HL-60/S4 treated with phorbol 12-myristate 13-acetate at 8.2 ng/mL for 4 days and 3 days (cell line): Measurements from ENCODE around the gene SSB.
"Not testable (repeated sequence)": the region's sequence is repeated elsewhere in the genome, so short reads cannot be mapped to it uniquely, and the experiment has no call there.

ENCODE experiments used
- in situ Hi-C: fragments of 300-500 bp; cut with MboI; formaldehyde crosslinking; loops from 2 replicates; pipeline ENCODE4 v1.15.0; 2022; ENCODE audit warnings: low sequenced_read_pairs

Gene SSB

GRCh38 chr2:169781249-169782013 lies 17.2 kb upstream of the SSB start:
- in situ Hi-C loops = no loop called here

GRCh38 chr2:169782513-169782912 lies 16.2 kb upstream of the SSB start:
- in situ Hi-C loops = no loop called here

- in situ Hi-C loops = no loop called here
Observed at GRCh38 chr2:169790581-169790980, 8.1 kb upstream of the SSB start.

GRCh38 chr2:169795181-169795580 lies 3.5 kb upstream of the SSB start:
- in situ Hi-C loops = no loop called here

GRCh38 chr2:169796441-169796840 lies 2.2 kb upstream of the SSB start:
- in situ Hi-C loops = no loop called here

GRCh38 chr2:169797601-169798000 lies 1.1 kb upstream of the SSB start:
- in situ Hi-C loops = no loop called here

- in situ Hi-C loops = no loop called here
Observed at GRCh38 chr2:169798397-169798717, 314 bp upstream of the SSB start.

- in situ Hi-C loops = no loop called here
Observed at GRCh38 chr2:169803480-169803879, 4.8 kb downstream of the SSB start.

- in situ Hi-C loops = no loop called here
Observed at GRCh38 chr2:169806586-169806985, 7.9 kb downstream of the SSB start.

GRCh38 chr2:169808221-169808620 lies 9.6 kb downstream of the SSB start:
- in situ Hi-C loops = no loop called here

- in situ Hi-C loops = no loop called here
Observed at GRCh38 chr2:169815849-169816248, 17.2 kb downstream of the SSB start.

GRCh38 chr2:169816961-169817360 lies 18.3 kb downstream of the SSB start:
- in situ Hi-C loops = not testable (repeated sequence)

- in situ Hi-C loops = not testable (repeated sequence)
Observed at GRCh38 chr2:169817369-169817768, 18.7 kb downstream of the SSB start.

GRCh38 chr2:169818241-169818640 lies 19.6 kb downstream of the SSB start:
- in situ Hi-C loops = no loop called here

GRCh38 chr2:169819106-169819505 lies 20.4 kb downstream of the SSB start:
- in situ Hi-C loops = no loop called here

GRCh38 chr2:169820101-169820500 lies 21.4 kb downstream of the SSB start:
- in situ Hi-C loops = not testable (repeated sequence)

GRCh38 chr2:169822036-169822435 lies 23.4 kb downstream of the SSB start:
- in situ Hi-C loops = no loop called here

- in situ Hi-C loops = no loop called here
Observed at GRCh38 chr2:169822785-169823392, 24.2 kb downstream of the SSB start.

- in situ Hi-C loops = no loop called here
Observed at GRCh38 chr2:169823996-169824372, 25.3 kb downstream of the SSB start.

- in situ Hi-C loops = no loop called here
Observed at GRCh38 chr2:169824373-169825333, 26.0 kb downstream of the SSB start, which contains the start of gene METTL5. TSS of gene METTL5 (minus strand) at chr2:169824905. CDS start at chr2:169824597, 308 bp downstream.

GRCh38 chr2:169827272-169828140 lies 28.8 kb downstream of the SSB start, which contains the start of gene UBR3:
TSS of gene UBR3 (plus strand) at chr2:169827454. CDS start at chr2:169827508, 54 bp downstream.
- in situ Hi-C loops = no loop called here
